GM13977 (cell line): ENCODE results near the gene USP17L26.
"Not testable (repeated sequence)": the region's sequence is repeated elsewhere in the genome, so short reads cannot be mapped to it uniquely, and the experiment has no call there.

Experiments
- DNase-seq: peaks from one replicate; pipeline ENCODE4 v3.0.0; 2012; ENCODE audit warnings: low spot score
- CTCF ChIP-seq: IDR thresholded peaks from 2 replicates; pipeline ENCODE4 v1.5.1; 2012; ENCODE audit warnings: mild to moderate bottlenecking, control low read depth; ENCODE audit not compliant: insufficient read depth; ENCODE audit errors: extremely low read depth, missing control alignments
- in situ Hi-C: fragments of 300-500 bp; cut with MboI; formaldehyde crosslinking; loops from one replicate; pipeline ENCODE4 v1.12.0; 2022; ENCODE audit warnings: low sequenced_read_pairs, low pct_unique_long_range_greater_than_20kb, mixed read lengths, inconsistent platforms; ENCODE audit not compliant: unreplicated experiment

The USP17L26 gene

GRCh38 chr4:9334358-9334757 is at the start of gene USP17L26:
Gene USP17L26, plus strand, starts transcription at chr4:9334658. Its CDS starts 0 bp downstream, at chr4:9334658.
- DNase-seq, in situ Hi-C loops: not testable (repeated sequence)

- in situ Hi-C loops, DNase-seq: not testable (repeated sequence)
These were observed 10.3 kb upstream of the USP17L26 start for GRCh38 chr4:9324191-9324590.

GRCh38 chr4:9324865-9325264 is 9.6 kb upstream of the USP17L26 start, which contains the start of gene USP17L24:
Gene USP17L24, plus strand, starts transcription at chr4:9325165. Its CDS starts 0 bp downstream, at chr4:9325165.
- DNase-seq, in situ Hi-C loops: not testable (repeated sequence)

- DNase-seq, in situ Hi-C loops: not testable (repeated sequence)
These were observed 4.8 kb upstream of the USP17L26 start, which contains the start of gene USP17L25 for GRCh38 chr4:9329611-9330010. Gene USP17L25, plus strand, starts transcription at chr4:9329911. Its CDS starts 0 bp downstream, at chr4:9329911.

GRCh38 chr4:9339103-9339502 is 4.6 kb downstream of the USP17L26 start, which contains the start of gene USP17L5:
Gene USP17L5, plus strand, starts transcription at chr4:9339403. Its CDS starts 0 bp downstream, at chr4:9339403.
- in situ Hi-C loops, DNase-seq: not testable (repeated sequence)

GRCh38 chr4:9343848-9344247 is 9.4 kb downstream of the USP17L26 start, which contains the start of gene USP17L27:
Gene USP17L27, plus strand, starts transcription at chr4:9344148. Its CDS starts 0 bp downstream, at chr4:9344148.
- in situ Hi-C loops, DNase-seq: not testable (repeated sequence)

- DNase-seq, in situ Hi-C loops: not testable (repeated sequence)
These were observed 14.1 kb downstream of the USP17L26 start, which contains the start of gene USP17L28 for GRCh38 chr4:9348593-9348992. Gene USP17L28, plus strand, starts transcription at chr4:9348893. Its CDS starts 0 bp downstream, at chr4:9348893.

GRCh38 chr4:9350866-9351265 is 16.4 kb downstream of the USP17L26 start:
- in situ Hi-C loops, DNase-seq: not testable (repeated sequence)

- DNase-seq, in situ Hi-C loops: not testable (repeated sequence)
These were observed 18.9 kb downstream of the USP17L26 start, which contains the start of gene USP17L29 for GRCh38 chr4:9353338-9353737. Gene USP17L29, plus strand, starts transcription at chr4:9353638. Its CDS starts 0 bp downstream, at chr4:9353638.

- in situ Hi-C loops, DNase-seq: not testable (repeated sequence)
These were observed 28.4 kb downstream of the USP17L26 start, which contains the start of gene USP17L30 for GRCh38 chr4:9362829-9363228. Gene USP17L30, plus strand, starts transcription at chr4:9363129. Its CDS starts 0 bp downstream, at chr4:9363129.

GRCh38 chr4:9379881-9380280 is 45.4 kb downstream of the USP17L26 start:
- in situ Hi-C loops, DNase-seq: not testable (repeated sequence)

GRCh38 chr4:9381012-9381534 is 46.6 kb downstream of the USP17L26 start:
- in situ Hi-C loops = not testable (repeated sequence)
- peak; percentile 9 for DNase-seq
- peak; percentile 14 for TF ChIP-seq CTCF

GRCh38 chr4:9384126-9384525 is 49.7 kb downstream of the USP17L26 start:
- DNase-seq = no peak
- TF ChIP-seq CTCF = no peak
- in situ Hi-C loops = no loop called here
